AG10803 (cell line): ENCODE data around the gene NEB.

ENCODE experiments used
- DNase-seq: peaks from one replicate; pipeline ENCODE4 v3.0.0; 2010; ENCODE audit warnings: low read depth
- H3K4me3 ChIP-seq: 2 replicates; pipeline ENCODE4 v1.5.1; 2011; ENCODE audit warnings: mild to moderate bottlenecking, low read length, control low read depth
- TF ChIP-seq, protein P1 (sequence below): conservative IDR thresholded peaks from 2 replicates; pipeline ENCODE4 v1.5.1; 2011; ENCODE audit warnings: mild to moderate bottlenecking, low read length, control low read depth, inconsistent platforms

Gene NEB

GRCh38 chr2:151766437-151767153 lies 32.3 kb upstream of the NEB start:
- TF ChIP-seq, protein P1, sequence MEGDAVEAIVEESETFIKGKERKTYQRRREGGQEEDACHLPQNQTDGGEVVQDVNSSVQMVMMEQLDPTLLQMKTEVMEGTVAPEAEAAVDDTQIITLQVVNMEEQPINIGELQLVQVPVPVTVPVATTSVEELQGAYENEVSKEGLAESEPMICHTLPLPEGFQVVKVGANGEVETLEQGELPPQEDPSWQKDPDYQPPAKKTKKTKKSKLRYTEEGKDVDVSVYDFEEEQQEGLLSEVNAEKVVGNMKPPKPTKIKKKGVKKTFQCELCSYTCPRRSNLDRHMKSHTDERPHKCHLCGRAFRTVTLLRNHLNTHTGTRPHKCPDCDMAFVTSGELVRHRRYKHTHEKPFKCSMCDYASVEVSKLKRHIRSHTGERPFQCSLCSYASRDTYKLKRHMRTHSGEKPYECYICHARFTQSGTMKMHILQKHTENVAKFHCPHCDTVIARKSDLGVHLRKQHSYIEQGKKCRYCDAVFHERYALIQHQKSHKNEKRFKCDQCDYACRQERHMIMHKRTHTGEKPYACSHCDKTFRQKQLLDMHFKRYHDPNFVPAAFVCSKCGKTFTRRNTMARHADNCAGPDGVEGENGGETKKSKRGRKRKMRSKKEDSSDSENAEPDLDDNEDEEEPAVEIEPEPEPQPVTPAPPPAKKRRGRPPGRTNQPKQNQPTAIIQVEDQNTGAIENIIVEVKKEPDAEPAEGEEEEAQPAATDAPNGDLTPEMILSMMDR = no peak
- H3K4me3 ChIP-seq = no peak overlapping the region
- no peak for DNase-seq

DNA sequence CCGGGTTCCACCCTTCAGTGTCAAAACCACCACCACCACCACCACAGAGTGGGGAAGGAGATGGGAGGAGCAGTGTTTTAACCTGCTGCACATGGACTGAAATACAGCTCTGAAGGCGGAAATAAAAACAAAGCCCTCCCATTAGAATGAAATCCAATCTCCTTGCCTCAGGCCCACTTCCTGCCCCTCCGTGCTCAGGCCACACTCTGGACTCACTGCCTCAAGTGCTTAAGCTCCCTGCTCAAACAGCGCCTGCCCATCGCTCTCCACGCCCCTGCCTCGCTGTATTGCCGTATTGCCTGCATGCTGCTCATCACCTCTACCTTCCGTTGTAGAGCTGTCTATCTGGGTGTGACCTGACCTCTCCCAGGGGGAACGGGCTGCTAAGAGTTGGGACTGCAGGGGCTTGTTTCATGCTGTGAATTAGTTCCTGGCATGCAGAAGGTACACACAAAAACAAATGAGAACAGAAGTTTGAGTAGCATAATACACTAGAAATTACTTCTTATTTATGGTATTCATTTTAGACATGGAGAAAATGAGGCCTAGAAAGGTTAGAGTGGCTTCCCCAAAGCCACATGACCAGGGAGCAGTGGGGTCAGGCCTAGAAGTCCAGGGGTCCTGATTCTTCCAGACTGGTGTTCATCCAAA lies 31.6 kb upstream of the NEB start:
- no peak for DNase-seq
- TF ChIP-seq, protein P1 = no peak
- H3K4me3 ChIP-seq = no peak overlapping the region

DNA sequence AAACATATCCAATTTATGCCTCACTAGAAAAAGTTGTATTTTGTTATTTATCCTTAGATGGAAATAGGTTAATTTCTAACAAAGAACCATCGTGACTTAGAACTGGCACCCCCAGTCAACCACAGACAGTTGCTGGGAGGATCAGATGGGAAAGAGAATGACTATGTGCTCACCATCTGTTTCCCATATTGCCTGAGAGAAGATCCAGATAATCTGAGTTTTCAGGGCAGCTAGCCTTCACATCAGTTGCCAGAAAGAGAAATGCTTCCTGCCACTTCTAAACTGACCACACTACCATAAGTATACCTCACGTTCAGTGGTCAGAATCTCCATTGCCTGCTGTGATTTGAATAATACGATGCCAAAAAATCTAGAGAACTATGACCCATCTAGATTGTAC lies 28.4 kb upstream of the NEB start:
- DNase-seq = peak; percentile 80
- no peak overlapping the region for H3K4me3 ChIP-seq
- TF ChIP-seq, protein P1 = no peak

DNA sequence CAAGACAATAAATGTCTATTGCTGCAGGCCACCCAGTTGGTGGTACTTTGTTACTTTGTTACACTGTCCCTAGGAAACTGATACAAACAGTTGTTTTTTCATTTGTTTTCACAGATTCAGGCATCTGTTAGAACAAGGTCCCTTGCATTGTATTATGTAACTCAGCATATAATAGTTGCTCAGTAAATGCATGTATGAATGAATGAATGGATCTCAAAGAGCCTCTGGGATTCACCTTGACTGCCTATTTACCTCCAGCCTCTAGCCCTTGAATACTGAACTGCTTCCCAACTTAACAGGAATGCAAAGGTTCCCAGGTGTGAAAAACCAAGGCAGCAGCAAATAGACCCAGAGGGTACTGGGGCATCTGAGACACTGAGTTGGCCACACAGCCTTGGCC lies 27.4 kb upstream of the NEB start:
- H3K4me3 ChIP-seq = no peak overlapping the region
- TF ChIP-seq, protein P1 = no peak
- no peak for DNase-seq

GRCh38 chr2:151761193-151761592 lies 26.9 kb upstream of the NEB start:
- no peak for DNase-seq
- H3K4me3 ChIP-seq = no peak overlapping the region
- TF ChIP-seq, protein P1 = no peak

DNA sequence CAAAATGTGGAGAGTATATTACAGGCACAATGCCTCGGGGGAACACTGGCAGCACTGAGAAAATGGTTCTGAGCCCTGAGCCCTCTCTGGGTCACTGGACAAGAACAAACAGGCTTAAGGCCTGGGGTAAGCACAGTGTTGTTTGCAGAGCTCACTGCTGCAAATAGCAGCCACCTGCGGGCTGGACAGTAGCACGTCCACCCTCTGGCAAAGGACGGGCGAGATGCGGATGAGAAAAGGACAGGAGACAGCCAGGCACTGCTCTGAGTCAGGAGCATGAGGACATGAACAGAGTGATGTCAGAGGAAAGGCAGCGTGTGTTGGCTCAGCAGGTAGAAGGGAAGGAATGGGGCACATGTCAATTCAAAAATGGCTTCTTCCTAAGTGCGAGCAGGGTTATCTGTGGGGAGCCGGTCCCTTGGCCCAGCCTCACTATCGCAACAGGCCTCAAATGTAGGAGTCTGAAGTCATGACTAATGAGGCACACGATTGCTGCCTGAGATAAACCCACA lies 25.9 kb upstream of the NEB start:
- no peak overlapping the region for H3K4me3 ChIP-seq
- TF ChIP-seq, protein P1 = no peak
- no peak for DNase-seq

- TF ChIP-seq, protein P1 = no peak
These were observed 24.5 kb upstream of the NEB start for GRCh38 chr2:151758744-151759143.

More at GRCh38 chr2:151758744-151759143, 24.5 kb upstream of the NEB start:
- H3K4me3 ChIP-seq = no peak overlapping the region
- DNase-seq = no peak
